Upper lobe of right lung (tissue), 1 donor: Measurements from ENCODE around the gene ANGEL1. TPM values are rescaled to one million over a fixed set of nuclear protein-coding genes. Genes with fewer than 3 reads are reported as not detected.

ENCODE experiments used
- ATAC-seq: fragments of 200-7000 bp; cut with Tn5 transposase; one replicate; pipeline ENCODE4 v1.9.1; 2020; ENCODE audit warnings: mild to moderate bottlenecking, moderate library complexity
- DNase-seq: peaks from one replicate; pipeline ENCODE4 v3.0.0-alpha.2; 2020
- H3K27ac ChIP-seq: fragments of 200-600 bp; one replicate; pipeline ENCODE4 v1.8.0; 2022
- H3K27me3 ChIP-seq: fragments of 200-600 bp; one replicate; pipeline ENCODE4 v1.8.0; 2022; ENCODE audit warnings: mild to moderate bottlenecking
- H3K36me3 ChIP-seq: fragments of 200-600 bp; one replicate; pipeline ENCODE4 v1.8.0; 2022
- H3K4me1 ChIP-seq: fragments of 200-600 bp; one replicate; pipeline ENCODE4 v1.8.0; 2022
- H3K4me3 ChIP-seq: fragments of 200-600 bp; one replicate; pipeline ENCODE4 v1.8.0; 2022; ENCODE audit warnings: mild to moderate bottlenecking
- H3K9me3 ChIP-seq: fragments of 200-600 bp; one replicate; pipeline ENCODE4 v1.8.0; 2022
- intact Hi-C: fragments of 100-400 bp; cut with DNase I; formaldehyde crosslinking; loops from one replicate; pipeline ENCODE4 v1.11.0; 2022
- total RNA-seq: library from RNA; stranded (reverse); fragmentation: NEBNext Ultra II Directional; extraction: Animal tissue kit (Norgen Biotek cat#: 25700); gene quantifications from one replicate; pipeline ENCODE4 v1.2.1, GENCODE V29; 2021
- TF ChIP-seq, protein P1 (sequence below): fragments of 200-600 bp; IDR thresholded peaks from one replicate; pipeline ENCODE4 v1.8.0; 2022; ENCODE audit warnings: antibody characterized with exemption
- donor health status: DM: no; HTN: yes; CAD: no; lungs with severe emphysema.

Gene ANGEL1
- total RNA-seq, 1 donor from 2014 or later = 24.1 TPM

DNA sequence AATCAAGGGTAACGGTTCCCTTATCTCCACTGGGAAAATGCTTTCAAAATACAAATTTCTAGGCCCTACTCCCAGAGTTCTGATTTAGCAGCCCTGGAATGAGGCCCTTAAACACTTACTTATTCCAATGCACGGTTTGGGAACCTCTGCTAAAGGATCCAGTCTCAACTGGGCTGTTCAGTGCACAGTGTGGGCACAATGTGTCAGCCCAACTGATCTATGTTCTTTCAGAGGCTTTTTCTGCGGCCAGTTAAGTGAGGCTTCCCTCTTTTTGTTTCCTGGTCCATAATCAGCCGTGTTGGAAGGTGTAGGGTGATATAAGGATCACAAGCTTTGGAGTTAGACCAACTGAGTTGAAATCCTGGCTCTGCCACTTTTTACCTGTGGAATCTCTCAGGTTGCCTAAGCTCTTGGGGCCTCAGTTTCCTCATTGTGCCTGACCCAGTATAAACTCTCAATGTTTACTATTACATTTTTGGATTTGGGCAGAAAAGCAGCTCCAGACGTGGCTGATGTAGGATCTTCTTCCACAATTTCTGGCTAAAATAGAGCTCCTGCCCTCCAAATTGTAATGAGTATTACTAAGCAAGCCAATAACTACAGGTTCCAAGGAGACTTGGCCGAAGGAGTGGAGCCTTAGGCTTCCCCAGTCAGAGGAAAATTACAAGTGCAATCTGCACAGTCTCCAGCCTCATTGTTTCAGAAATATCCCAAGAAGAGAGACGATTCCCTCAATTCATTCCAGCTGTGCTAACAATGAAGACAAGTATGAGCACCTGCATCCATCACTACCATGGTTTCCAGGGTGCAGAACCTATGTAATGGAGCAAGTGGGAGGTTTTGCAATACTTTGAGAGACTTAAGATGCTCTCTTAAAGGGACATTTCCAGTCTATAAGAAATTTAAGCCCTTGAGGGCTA lies 2.3 kb upstream of the ANGEL1 start:
- Histone ChIP-seq H3K27ac (no peak overlapping the region), H3K4me1 (peaks cover 19% of the 10 kb centered on the region), H3K36me3 (no peaks in the 10 kb centered on the region), H3K4me3 (no peak overlapping the region), H3K9me3 (no peaks in the 10 kb centered on the region), H3K27me3 (no peaks in the 10 kb centered on the region)
- intact Hi-C loops = no loop called here
- ATAC-seq (no peak), DNase-seq (no peak)
- TF ChIP-seq, protein P1, sequence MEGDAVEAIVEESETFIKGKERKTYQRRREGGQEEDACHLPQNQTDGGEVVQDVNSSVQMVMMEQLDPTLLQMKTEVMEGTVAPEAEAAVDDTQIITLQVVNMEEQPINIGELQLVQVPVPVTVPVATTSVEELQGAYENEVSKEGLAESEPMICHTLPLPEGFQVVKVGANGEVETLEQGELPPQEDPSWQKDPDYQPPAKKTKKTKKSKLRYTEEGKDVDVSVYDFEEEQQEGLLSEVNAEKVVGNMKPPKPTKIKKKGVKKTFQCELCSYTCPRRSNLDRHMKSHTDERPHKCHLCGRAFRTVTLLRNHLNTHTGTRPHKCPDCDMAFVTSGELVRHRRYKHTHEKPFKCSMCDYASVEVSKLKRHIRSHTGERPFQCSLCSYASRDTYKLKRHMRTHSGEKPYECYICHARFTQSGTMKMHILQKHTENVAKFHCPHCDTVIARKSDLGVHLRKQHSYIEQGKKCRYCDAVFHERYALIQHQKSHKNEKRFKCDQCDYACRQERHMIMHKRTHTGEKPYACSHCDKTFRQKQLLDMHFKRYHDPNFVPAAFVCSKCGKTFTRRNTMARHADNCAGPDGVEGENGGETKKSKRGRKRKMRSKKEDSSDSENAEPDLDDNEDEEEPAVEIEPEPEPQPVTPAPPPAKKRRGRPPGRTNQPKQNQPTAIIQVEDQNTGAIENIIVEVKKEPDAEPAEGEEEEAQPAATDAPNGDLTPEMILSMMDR = no peak

DNA sequence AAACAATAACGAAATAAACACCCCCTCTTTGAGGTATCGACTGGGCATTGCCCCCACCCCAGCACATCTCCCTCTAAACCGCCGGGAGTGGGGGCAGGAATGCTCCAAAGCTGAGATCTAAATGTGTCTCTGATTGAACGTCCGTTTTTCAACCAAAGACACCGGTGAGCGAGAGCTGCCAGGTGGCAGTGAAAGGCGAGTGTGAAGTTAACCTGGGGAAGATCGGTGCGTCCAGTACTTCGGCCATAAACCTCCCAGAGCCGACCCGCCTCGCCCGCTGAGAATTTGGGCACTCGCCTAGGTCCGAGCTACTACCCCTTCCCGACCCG lies 625 bp downstream of the ANGEL1 start:
- no peaks in the 10 kb centered on the region for H3K27me3 ChIP-seq
- peak overlapping the region; percentile 93 for H3K4me3 ChIP-seq
- H3K36me3 ChIP-seq = peaks cover 21% of the 10 kb centered on the region
- TF ChIP-seq, protein P1 = no peak
- peaks cover 19% of the 10 kb centered on the region for H3K4me1 ChIP-seq
- DNase-seq (no peak), ATAC-seq (no peak)
- no peaks in the 10 kb centered on the region for H3K9me3 ChIP-seq
- intact Hi-C loops = no loop called here
- H3K27ac ChIP-seq = peak overlapping the region; percentile 91

DNA sequence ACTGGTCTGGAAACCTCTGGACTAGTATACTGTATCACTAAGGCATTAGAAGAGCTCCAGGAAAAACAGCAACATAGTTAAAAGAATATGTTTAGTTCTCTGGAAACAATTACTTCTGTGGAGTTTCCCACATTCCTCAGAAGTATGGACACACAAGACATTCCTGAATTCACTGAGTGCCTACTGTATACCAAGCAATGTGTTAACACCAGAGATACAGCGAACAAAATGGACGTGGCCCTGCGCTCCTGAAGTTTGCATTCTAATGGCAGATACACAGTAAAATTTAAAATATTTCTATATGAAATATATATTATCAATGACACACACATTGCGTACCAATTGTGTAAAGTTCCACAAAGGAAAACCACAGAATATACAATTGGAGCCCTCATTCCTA lies 1.1 kb downstream of the ANGEL1 start:
- Histone ChIP-seq H3K4me3 (peak overlapping the region; percentile 93), H3K4me1 (peaks cover 19% of the 10 kb centered on the region), H3K27ac (peak overlapping the region; percentile 91), H3K9me3 (no peaks in the 10 kb centered on the region), H3K36me3 (peaks cover 26% of the 10 kb centered on the region), H3K27me3 (no peaks in the 10 kb centered on the region)
- TF ChIP-seq, protein P1 = no peak
- intact Hi-C loops = no loop called here
- no peak for DNase-seq
- no peak for ATAC-seq

DNA sequence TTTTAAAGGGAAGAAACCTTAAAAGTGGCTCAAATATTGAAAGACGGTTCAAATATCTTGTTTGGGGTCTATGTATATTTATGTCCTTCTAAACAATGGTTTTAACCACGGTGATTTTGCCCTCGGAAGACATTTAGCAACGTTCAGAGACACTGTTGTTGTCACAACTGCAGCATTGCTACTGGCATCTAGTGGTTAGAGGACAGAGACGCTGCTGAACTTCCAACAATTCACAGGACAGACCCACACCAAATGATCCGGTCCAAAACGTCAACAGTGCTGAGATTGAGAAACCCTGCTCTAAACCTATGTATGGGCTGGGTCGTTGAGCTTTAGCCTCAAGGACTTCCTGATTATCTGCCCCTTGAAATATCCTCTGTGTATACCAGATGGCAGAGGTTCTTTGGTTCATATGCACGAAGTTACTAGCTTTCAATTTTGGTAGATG lies 1.7 kb downstream of the ANGEL1 start:
- ATAC-seq (peak; percentile 37), DNase-seq (no peak)
- H3K27ac ChIP-seq = peak overlapping the region; percentile 91
- H3K36me3 ChIP-seq = peaks cover 32% of the 10 kb centered on the region
- H3K4me3 ChIP-seq = peak overlapping the region; percentile 93
- no peaks in the 10 kb centered on the region for H3K9me3 ChIP-seq
- H3K27me3 ChIP-seq = no peaks in the 10 kb centered on the region
- TF ChIP-seq, protein P1 = peak; percentile 52
- intact Hi-C loops = no loop called here
- peaks cover 19% of the 10 kb centered on the region for H3K4me1 ChIP-seq

DNA sequence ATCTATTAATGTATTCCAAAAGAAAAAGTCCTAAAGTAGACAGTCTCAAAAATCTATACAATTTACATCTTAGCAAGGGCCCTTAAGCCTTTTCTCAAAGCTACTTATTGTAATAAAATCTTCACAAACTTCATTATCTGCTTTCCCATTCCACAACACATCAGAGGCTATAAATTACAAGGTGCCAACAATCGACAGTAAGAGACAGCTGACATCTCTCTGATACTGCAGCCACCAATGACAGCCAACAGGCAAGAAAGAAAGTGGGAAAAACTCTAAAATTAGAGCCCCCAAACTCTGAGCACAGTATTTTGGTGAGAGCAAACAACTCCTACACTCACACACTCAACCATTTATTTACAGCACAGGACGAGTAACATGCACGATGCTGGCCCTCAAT lies 2.2 kb downstream of the ANGEL1 start:
- Histone ChIP-seq H3K9me3 (no peaks in the 10 kb centered on the region), H3K36me3 (peaks cover 37% of the 10 kb centered on the region), H3K27ac (peak overlapping the region; percentile 91), H3K27me3 (no peaks in the 10 kb centered on the region), H3K4me1 (peaks cover 19% of the 10 kb centered on the region), H3K4me3 (peak overlapping the region; percentile 93)
- intact Hi-C loops = no loop called here
- TF ChIP-seq, protein P1 = no peak
- ATAC-seq (no peak), DNase-seq (no peak)
